D721Med (cell line): Measurements from ENCODE around the gene KCND3.
A peak's percentile ranks its signal among the peaks of the same experiment; 100 is the strongest.

Experiments
- DNase-seq: peaks from one replicate; pipeline ENCODE4 v3.0.0; 2011; ENCODE audit warnings: low spot score; ENCODE audit not compliant: insufficient read length
- FAIRE-seq: peaks from 2 replicates; lab custom pipeline; 2011; peaks lifted over from hg19 to GRCh38; lab: Jason Lieb, UNC
- TF ChIP-seq, protein P1 (sequence below): IDR thresholded peaks from 2 replicates; pipeline ENCODE4 v1.5.1; 2012; ENCODE audit warnings: mild to moderate bottlenecking, control low read depth; ENCODE audit not compliant: insufficient read depth; ENCODE audit errors: missing control alignments

The KCND3 gene

DNA sequence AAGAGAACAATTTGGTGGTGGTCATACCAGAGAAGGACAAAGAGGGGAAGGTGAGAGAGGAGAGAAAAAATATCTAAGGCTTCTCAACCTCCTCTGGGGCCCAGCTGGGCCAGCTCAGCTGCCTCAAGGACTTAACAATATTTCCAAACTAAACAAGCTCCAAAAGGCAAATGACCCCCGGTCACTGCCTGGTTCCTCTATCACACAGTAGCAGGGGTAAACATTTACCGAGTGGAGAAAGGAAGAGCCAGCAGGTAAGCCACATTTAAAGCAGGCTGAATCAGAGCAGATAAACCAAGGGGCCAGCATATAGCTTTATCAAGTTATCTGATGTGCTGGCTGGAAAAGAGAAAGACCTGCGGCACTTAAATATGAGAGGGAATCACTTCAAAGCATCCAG lies 102.1 kb downstream of the KCND3 start:
- no peak for DNase-seq

DNA sequence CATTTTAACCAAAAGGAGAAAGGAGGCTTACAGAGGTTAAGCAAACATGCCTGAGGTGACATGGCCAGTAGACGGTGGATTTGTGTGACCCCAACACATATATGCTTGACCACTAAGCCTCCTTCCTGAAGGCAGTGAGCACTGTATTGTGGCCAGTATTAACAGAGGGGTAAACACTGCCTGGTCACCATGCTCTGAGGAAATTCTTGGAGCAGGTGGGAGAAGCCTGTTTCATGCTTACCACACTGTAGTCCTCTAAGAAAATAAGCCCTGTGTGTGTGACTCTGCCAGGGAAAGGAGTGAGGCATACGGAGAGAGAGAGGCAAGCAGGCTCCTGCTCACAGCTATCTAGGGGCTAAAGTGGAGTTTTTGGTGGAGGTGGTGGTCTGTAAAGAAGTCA lies 102.7 kb downstream of the KCND3 start:
- FAIRE-seq: no peak
- TF ChIP-seq, protein P1, sequence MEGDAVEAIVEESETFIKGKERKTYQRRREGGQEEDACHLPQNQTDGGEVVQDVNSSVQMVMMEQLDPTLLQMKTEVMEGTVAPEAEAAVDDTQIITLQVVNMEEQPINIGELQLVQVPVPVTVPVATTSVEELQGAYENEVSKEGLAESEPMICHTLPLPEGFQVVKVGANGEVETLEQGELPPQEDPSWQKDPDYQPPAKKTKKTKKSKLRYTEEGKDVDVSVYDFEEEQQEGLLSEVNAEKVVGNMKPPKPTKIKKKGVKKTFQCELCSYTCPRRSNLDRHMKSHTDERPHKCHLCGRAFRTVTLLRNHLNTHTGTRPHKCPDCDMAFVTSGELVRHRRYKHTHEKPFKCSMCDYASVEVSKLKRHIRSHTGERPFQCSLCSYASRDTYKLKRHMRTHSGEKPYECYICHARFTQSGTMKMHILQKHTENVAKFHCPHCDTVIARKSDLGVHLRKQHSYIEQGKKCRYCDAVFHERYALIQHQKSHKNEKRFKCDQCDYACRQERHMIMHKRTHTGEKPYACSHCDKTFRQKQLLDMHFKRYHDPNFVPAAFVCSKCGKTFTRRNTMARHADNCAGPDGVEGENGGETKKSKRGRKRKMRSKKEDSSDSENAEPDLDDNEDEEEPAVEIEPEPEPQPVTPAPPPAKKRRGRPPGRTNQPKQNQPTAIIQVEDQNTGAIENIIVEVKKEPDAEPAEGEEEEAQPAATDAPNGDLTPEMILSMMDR: no peak
- DNase-seq: no peak

More for the DNA sequence above, 102.1 kb downstream of the KCND3 start:
- TF ChIP-seq, protein P1: no peak
- FAIRE-seq: no peak

- no peak for DNase-seq
- no peak for FAIRE-seq
- TF ChIP-seq, protein P1: no peak
Measured at GRCh38 chr1:111884772-111885443, 104.6 kb downstream of the KCND3 start.

DNA sequence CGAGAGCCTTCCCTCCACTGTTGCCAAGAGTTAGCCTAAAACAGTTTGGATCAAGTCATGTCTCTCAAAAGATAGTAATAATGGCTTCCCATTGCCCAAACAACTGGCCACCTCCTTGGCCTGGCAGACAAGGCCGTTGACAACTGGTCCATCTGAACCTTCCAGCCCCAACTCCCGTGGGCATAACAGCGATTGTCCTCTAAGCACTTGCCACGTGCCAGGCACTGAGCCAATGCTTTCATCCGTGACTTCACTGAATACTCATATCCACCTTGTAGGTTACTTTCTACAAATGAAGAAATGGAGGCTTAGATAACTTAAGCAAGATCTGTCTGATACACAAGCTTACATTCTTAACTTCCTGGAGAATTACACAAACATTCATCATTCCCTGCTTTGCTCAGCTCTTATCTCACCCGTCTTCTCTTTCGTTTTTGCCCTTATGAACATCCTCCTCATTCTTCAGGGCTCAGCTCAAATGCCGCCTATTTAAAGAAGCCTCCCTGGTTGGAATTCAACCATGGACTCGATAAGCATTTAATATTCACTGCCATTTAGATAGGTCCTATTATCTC lies 106.4 kb downstream of the KCND3 start:
- no peak for DNase-seq
- TF ChIP-seq, protein P1: no peak
- no peak for FAIRE-seq

GRCh38 chr1:111882559-111882958 lies 106.9 kb downstream of the KCND3 start:
- TF ChIP-seq, protein P1: no peak
- FAIRE-seq: no peak
- DNase-seq: no peak

DNA sequence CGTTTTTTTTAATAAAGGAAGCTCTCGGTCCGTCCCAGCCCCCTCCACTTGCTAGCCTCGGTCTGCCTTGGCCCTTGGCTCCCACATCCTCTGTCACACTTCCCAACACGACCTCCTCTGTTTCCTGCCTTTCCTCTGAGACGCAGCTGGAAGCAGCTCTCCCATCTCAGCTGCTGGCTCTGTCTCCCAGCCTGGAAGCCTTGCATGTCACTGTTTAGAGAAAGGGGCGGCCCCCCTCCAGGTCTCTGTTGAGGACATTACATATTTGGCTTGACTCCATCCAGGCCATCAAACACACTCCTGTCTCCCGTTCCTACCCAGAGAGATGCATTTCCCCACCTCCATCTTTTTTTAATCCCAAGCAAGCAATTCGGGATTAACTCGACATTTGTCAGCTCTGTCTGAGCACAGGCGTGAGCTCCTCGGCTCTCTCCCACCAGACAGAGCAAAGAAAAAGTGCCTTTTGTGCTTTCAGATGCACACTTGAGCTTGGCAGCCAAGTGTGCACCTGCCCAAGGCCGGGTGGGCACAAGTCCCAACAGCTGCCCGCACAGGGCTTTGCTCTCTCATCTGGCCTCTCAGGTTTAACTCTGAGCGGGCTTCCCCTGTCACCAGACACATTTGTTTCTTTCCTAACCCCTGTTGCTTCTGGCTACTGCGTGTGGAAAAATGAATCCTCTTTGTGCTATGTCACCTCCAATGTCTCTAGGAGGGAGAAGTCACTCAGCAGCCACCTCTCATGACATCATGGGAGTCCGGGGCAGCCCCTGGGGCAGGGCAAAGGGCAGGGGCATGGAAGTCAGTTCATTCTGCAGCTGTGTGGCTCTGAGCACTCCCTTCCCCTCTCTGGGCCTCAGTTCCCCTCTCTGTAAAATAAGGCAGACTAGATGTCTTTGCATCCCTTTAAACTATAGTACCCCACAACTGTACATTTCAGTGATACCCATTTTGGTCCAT lies 108.3 kb downstream of the KCND3 start:
- TF ChIP-seq, protein P1: no peak
- DNase-seq: peak; percentile 61
- FAIRE-seq: peak; percentile 73
